Neural cell (in vitro differentiated cells): Measurements from ENCODE around the gene ZNF578. TPM values are rescaled to one million over a fixed set of nuclear protein-coding genes. Genes with fewer than 3 reads are reported as not detected.

Source experiments
- H2AFZ ChIP-seq: fragments of 200-600, 300-800 bp; sonication (generic), shearing (Covaris generic); 2 replicates; pipeline ENCODE4 v1.6.0; 2014; ENCODE audit warnings: low read depth, mild to moderate bottlenecking, antibody characterized with exemption, low read length, moderate library complexity
- H3F3A ChIP-seq: fragments of 200-600 bp; shearing (Covaris generic); 2 replicates; pipeline ENCODE4 v1.6.1; 2016; ENCODE audit warnings: mild to moderate bottlenecking, moderate library complexity, mixed read lengths, antibody characterized with exemption, low read length; ENCODE audit not compliant: insufficient read depth, poor library complexity, severe bottlenecking
- H3K27ac ChIP-seq: fragments of 200-600, 300-800 bp; sonication (generic), shearing (Covaris generic); 2 replicates; pipeline ENCODE4 v1.5.1; 2014; ENCODE audit warnings: mild to moderate bottlenecking, low read length, moderate library complexity
- H3K27me3 ChIP-seq: fragments of 300-800, 200-600 bp; sonication (generic), shearing (Covaris generic); 2 replicates; pipeline ENCODE4 v1.6.0; 2014; ENCODE audit warnings: mild to moderate bottlenecking, low read depth, low read length, moderate library complexity; ENCODE audit not compliant: insufficient read depth
- H3K36me3 ChIP-seq: fragments of 300-800, 200-600 bp; sonication (generic), shearing (Covaris generic); 2 replicates; pipeline ENCODE4 v1.5.1; 2014; ENCODE audit warnings: mild to moderate bottlenecking, antibody characterized with exemption, low read length, moderate library complexity; ENCODE audit not compliant: insufficient read depth
- H3K4me2 ChIP-seq: fragments of 300-800, 200-600 bp; sonication (generic), shearing (Covaris generic); 2 replicates; pipeline ENCODE4 v1.6.0; 2014; ENCODE audit warnings: mild to moderate bottlenecking, low read length
- H3K4me3 ChIP-seq: fragments of 300-800, 200-600 bp; sonication (generic), shearing (Covaris generic); 2 replicates; pipeline ENCODE4 v1.5.1; 2014; ENCODE audit warnings: mild to moderate bottlenecking, low read length, moderate library complexity
- H3K79me2 ChIP-seq: fragments of 200-600 bp; shearing (Covaris generic); replicated peaks from 2 replicates; pipeline ENCODE4 v1.6.0; 2014; ENCODE audit warnings: mild to moderate bottlenecking, low read length, moderate library complexity; ENCODE audit not compliant: insufficient read depth
- H3K9ac ChIP-seq: fragments of 300-800, 200-600 bp; sonication (generic), shearing (Covaris generic); 2 replicates; pipeline ENCODE4 v1.6.1; 2016; ENCODE audit warnings: mild to moderate bottlenecking, low read length, mixed read lengths
- H3K9me2 ChIP-seq: fragments of 200-600 bp; shearing (Covaris generic); 2 replicates; pipeline ENCODE4 v1.6.1; 2016; ENCODE audit warnings: mild to moderate bottlenecking, low read length, mixed read lengths; ENCODE audit not compliant: insufficient read depth
- H3K9me3 ChIP-seq: fragments of 200-600, 300-800 bp; sonication (generic), shearing (Covaris generic); 2 replicates; pipeline ENCODE4 v1.6.1; 2016; ENCODE audit warnings: mild to moderate bottlenecking, mixed run types, low read length, moderate library complexity, mixed read lengths
- H4K20me1 ChIP-seq: fragments of 200-600 bp; shearing (Covaris generic); 2 replicates; pipeline ENCODE4 v1.6.1; 2016; ENCODE audit warnings: mild to moderate bottlenecking, mixed run types; ENCODE audit not compliant: insufficient read depth
- EP300 ChIP-seq: fragments of 450-650 bp; conservative IDR thresholded peaks from 2 replicates; pipeline ENCODE4 v1.6.1; 2014; ENCODE audit warnings: antibody characterized with exemption, mild to moderate bottlenecking, moderate library complexity; ENCODE audit not compliant: poor library complexity, severe bottlenecking
- EZH2 ChIP-seq: fragments of 200-600, 300-800 bp; shearing (Covaris generic), sonication (generic); IDR thresholded peaks from 2 replicates; pipeline ENCODE4 v1.6.1; 2014; ENCODE audit warnings: antibody characterized with exemption, low read length, borderline replicate concordance, mild to moderate bottlenecking; ENCODE audit not compliant: insufficient read depth, poor library complexity, severe bottlenecking
- MXI1 ChIP-seq: fragments of 450-650 bp; conservative IDR thresholded peaks from 2 replicates; pipeline ENCODE4 v1.6.1; 2014; ENCODE audit warnings: antibody characterized with exemption, mild to moderate bottlenecking; ENCODE audit not compliant: poor library complexity, severe bottlenecking
- POLR2AphosphoS5 ChIP-seq: IDR thresholded peaks from 2 replicates; pipeline ENCODE4 v1.6.1; 2012
- RAD21 ChIP-seq: fragments of 450-650 bp; conservative IDR thresholded peaks from 2 replicates; pipeline ENCODE4 v1.6.1; 2014; ENCODE audit warnings: antibody characterized with exemption, mild to moderate bottlenecking, moderate library complexity
- SMC3 ChIP-seq: fragments of 450-650 bp; conservative IDR thresholded peaks from 2 replicates; pipeline ENCODE4 v1.6.1; 2014; ENCODE audit warnings: antibody characterized with exemption, mild to moderate bottlenecking, moderate library complexity; ENCODE audit not compliant: poor library complexity
- TAF1 ChIP-seq: IDR thresholded peaks from 2 replicates; pipeline ENCODE4 v1.6.1; 2012; ENCODE audit warnings: low read depth
- polyA plus RNA-seq: library from polyadenylated mRNA; depleted of rRNA; stranded (reverse); fragments of >200 nt; gene quantifications from 2 replicates; pipeline ENCODE4 v1.2.3, GENCODE V29; 2014
- TF ChIP-seq, protein P1 (sequence below): fragments of 450-650 bp; IDR thresholded peaks from 2 replicates; pipeline ENCODE4 v1.5.1; 2014; ENCODE audit warnings: antibody characterized with exemption, mild to moderate bottlenecking, moderate library complexity; ENCODE audit not compliant: poor library complexity, severe bottlenecking
- TF ChIP-seq, protein P2 (sequence below): IDR thresholded peaks from 2 replicates; pipeline ENCODE4 v1.6.1; 2012; ENCODE audit warnings: borderline replicate concordance

The ZNF578 gene
- polyA plus RNA-seq, 1 donor from 2014 or later: 0.47 TPM

DNA sequence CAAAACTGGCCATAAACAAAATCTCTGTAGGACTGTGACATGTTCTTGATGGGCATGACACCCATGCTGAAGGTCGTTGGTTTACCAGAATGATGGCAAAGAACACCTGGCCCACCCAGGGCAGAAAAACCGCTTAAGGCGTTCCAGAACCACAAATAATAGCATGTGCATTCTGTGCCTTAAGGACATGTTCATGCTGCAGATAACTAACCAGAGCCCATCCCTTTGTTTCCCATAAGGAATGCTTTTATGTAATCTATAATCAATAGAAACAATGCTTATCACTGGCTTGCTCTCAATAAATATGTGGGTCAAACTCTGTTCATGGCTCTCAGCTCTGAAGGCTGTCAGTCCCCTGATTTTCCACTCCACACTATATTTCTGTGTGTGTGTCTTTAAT, 11.2 kb upstream of the ZNF578 start:
- H3K27me3 ChIP-seq: no peaks in the 10 kb centered on the region
- no peak overlapping the region for H3K27ac ChIP-seq
- peaks cover 3% of the 10 kb centered on the region for H3K9me3 ChIP-seq
- no peak overlapping the region for H3K4me3 ChIP-seq
- H3K36me3 ChIP-seq: no peaks in the 10 kb centered on the region
- no peaks in the 10 kb centered on the region for H3K79me2 ChIP-seq
- TF ChIP-seq MXI1: no peak
- H3F3A ChIP-seq: no peaks in the 10 kb centered on the region
- H4K20me1 ChIP-seq: no peaks in the 10 kb centered on the region
- no peak overlapping the region for H3K9ac ChIP-seq
- no peak overlapping the region for H3K4me2 ChIP-seq
- no peak overlapping the region for H2AFZ ChIP-seq
- H3K9me2 ChIP-seq: no peaks in the 10 kb centered on the region

DNA sequence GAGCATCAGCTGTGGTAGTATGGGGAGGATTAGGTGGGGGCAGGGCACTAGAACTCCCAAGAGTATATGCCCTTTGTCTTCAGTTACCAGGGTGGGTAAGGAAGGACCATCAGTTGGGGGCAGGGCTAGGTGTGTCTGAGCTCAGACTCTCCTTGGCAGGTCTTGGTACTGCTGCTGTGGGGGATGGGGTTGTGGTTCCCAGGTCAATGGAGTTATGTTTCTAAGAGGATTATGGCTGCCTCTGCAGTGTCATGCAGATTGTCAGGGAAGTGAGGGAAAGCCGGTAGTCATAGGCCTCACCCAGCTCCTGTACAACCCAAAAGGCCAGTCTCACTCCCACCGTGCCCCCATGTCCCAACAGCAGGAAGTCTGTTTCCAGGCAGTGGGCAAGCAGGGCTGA, 8.8 kb upstream of the ZNF578 start:
- H3K9ac ChIP-seq: no peak overlapping the region
- H3K27me3 ChIP-seq: no peaks in the 10 kb centered on the region
- H3K4me2 ChIP-seq: no peak overlapping the region
- H3K4me3 ChIP-seq: no peak overlapping the region
- H4K20me1 ChIP-seq: no peaks in the 10 kb centered on the region
- no peak for TF ChIP-seq EP300
- no peak for TF ChIP-seq TAF1
- TF ChIP-seq, protein P1, sequence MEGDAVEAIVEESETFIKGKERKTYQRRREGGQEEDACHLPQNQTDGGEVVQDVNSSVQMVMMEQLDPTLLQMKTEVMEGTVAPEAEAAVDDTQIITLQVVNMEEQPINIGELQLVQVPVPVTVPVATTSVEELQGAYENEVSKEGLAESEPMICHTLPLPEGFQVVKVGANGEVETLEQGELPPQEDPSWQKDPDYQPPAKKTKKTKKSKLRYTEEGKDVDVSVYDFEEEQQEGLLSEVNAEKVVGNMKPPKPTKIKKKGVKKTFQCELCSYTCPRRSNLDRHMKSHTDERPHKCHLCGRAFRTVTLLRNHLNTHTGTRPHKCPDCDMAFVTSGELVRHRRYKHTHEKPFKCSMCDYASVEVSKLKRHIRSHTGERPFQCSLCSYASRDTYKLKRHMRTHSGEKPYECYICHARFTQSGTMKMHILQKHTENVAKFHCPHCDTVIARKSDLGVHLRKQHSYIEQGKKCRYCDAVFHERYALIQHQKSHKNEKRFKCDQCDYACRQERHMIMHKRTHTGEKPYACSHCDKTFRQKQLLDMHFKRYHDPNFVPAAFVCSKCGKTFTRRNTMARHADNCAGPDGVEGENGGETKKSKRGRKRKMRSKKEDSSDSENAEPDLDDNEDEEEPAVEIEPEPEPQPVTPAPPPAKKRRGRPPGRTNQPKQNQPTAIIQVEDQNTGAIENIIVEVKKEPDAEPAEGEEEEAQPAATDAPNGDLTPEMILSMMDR: no peak
- TF ChIP-seq RAD21: no peak
- TF ChIP-seq POLR2AphosphoS5: no peak
- TF ChIP-seq, protein P2, sequence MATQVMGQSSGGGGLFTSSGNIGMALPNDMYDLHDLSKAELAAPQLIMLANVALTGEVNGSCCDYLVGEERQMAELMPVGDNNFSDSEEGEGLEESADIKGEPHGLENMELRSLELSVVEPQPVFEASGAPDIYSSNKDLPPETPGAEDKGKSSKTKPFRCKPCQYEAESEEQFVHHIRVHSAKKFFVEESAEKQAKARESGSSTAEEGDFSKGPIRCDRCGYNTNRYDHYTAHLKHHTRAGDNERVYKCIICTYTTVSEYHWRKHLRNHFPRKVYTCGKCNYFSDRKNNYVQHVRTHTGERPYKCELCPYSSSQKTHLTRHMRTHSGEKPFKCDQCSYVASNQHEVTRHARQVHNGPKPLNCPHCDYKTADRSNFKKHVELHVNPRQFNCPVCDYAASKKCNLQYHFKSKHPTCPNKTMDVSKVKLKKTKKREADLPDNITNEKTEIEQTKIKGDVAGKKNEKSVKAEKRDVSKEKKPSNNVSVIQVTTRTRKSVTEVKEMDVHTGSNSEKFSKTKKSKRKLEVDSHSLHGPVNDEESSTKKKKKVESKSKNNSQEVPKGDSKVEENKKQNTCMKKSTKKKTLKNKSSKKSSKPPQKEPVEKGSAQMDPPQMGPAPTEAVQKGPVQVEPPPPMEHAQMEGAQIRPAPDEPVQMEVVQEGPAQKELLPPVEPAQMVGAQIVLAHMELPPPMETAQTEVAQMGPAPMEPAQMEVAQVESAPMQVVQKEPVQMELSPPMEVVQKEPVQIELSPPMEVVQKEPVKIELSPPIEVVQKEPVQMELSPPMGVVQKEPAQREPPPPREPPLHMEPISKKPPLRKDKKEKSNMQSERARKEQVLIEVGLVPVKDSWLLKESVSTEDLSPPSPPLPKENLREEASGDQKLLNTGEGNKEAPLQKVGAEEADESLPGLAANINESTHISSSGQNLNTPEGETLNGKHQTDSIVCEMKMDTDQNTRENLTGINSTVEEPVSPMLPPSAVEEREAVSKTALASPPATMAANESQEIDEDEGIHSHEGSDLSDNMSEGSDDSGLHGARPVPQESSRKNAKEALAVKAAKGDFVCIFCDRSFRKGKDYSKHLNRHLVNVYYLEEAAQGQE: no peak
- TF ChIP-seq SMC3: no peak
- no peak for TF ChIP-seq EZH2
- TF ChIP-seq MXI1: no peak
- no peaks in the 10 kb centered on the region for H3K9me2 ChIP-seq
- no peaks in the 10 kb centered on the region for H3F3A ChIP-seq
- no peak overlapping the region for H2AFZ ChIP-seq
- H3K9me3 ChIP-seq: peaks cover 3% of the 10 kb centered on the region
- H3K27ac ChIP-seq: no peak overlapping the region
- H3K36me3 ChIP-seq: no peaks in the 10 kb centered on the region
- H3K79me2 ChIP-seq: no peaks in the 10 kb centered on the region

DNA sequence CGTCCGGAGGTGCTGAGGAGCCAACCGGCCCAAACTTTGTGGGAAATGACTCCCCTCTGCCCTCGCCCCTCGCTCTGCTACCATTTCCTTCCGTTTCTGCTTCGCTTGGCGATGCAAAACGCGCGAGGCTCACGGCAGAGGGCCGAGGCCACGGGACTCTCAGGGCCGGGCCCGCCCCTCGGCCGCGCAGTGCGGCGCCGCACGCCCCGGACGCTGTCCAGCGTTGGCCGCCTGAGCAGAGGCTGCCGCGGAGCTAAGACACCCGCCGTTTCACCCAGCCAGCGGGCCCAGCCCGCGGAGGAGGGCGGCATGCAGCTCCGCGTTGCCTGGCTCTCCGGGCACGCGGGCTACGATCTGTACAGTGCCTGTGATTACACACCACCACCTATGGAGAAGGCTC, 2.1 kb upstream of the ZNF578 start:
- Histone ChIP-seq H3F3A (no peaks in the 10 kb centered on the region), H3K4me3 (no peak overlapping the region), H3K9me2 (no peaks in the 10 kb centered on the region), H3K79me2 (no peaks in the 10 kb centered on the region), H4K20me1 (no peaks in the 10 kb centered on the region), H3K27ac (no peak overlapping the region), H3K27me3 (no peaks in the 10 kb centered on the region), H3K4me2 (no peak overlapping the region), H3K36me3 (no peaks in the 10 kb centered on the region), H3K9me3 (no peaks in the 10 kb centered on the region), H3K9ac (no peak overlapping the region), H2AFZ (no peak overlapping the region)
- no peak for TF ChIP-seq MXI1
- TF ChIP-seq POLR2AphosphoS5: no peak
- no peak for TF ChIP-seq TAF1
- TF ChIP-seq, protein P1: no peak
- no peak for TF ChIP-seq RAD21
- TF ChIP-seq SMC3: no peak
- TF ChIP-seq EZH2: no peak
- no peak for TF ChIP-seq EP300
- TF ChIP-seq, protein P2: no peak
